PC-3 (cell line): ENCODE data around the gene PRR14L. TPM values are rescaled to one million over a fixed set of nuclear protein-coding genes. Genes with fewer than 3 reads are reported as not detected.

Experiments used
- ATAC-seq: fragments of 200-7000 bp; cut with Tn5 transposase; 2 replicates; pipeline ENCODE4 v1.9.1; 2020; ENCODE audit warnings: mild to moderate bottlenecking, moderate library complexity
- BruUV-seq: library from RNA; stranded (reverse); fragments of 400-500 nt; replicated peaks from 2 replicates; lab custom pipeline; 2021; lab: Mats Ljungman, UMichigan
- CTCF ChIA-PET: fragments of 300-600 bp; sonication (Branson Sonifier 250); formaldehyde crosslinking; loops from one replicate; lab custom pipeline; 2022; ENCODE audit warnings: antibody characterized with exemption; lab: Charles Lee
- POLR2A ChIA-PET: fragments of 300-600 bp; sonication (Branson Sonifier 250); formaldehyde crosslinking; loops from one replicate; lab custom pipeline; 2022; ENCODE audit warnings: antibody characterized with exemption; ENCODE audit not compliant: unreplicated experiment; lab: Charles Lee
- DNase-seq: peaks from one replicate; pipeline ENCODE4 v3.0.0-alpha.2; 2015
- H2AFZ ChIP-seq: fragments of 300-600 bp; sonication (generic); 2 replicates; pipeline ENCODE4 v1.6.0; 2016; ENCODE audit warnings: antibody characterized with exemption, low read length
- H3F3A ChIP-seq: fragments of 300-600 bp; sonication (generic); one replicate; pipeline ENCODE4 v1.6.0; 2017; ENCODE audit warnings: antibody characterized with exemption, low read length, control low read depth, mild to moderate bottlenecking; ENCODE audit not compliant: unreplicated experiment
- H3K27ac ChIP-seq: fragments of 300-600 bp; sonication (generic); 2 replicates; pipeline ENCODE4 v1.5.1; 2016; ENCODE audit warnings: mild to moderate bottlenecking, low read length
- H3K27me3 ChIP-seq: fragments of 300-600 bp; sonication (generic); 2 replicates; pipeline ENCODE4 v1.6.1; 2016; ENCODE audit warnings: low read length, mixed read lengths
- H3K36me3 ChIP-seq: fragments of 300-600 bp; sonication (generic); 2 replicates; pipeline ENCODE4 v1.6.1; 2016; ENCODE audit warnings: low read depth, mixed run types, low read length, mixed read lengths
- H3K4me1 ChIP-seq: fragments of 300-600 bp; sonication (generic); 2 replicates; pipeline ENCODE4 v1.5.1; 2016; ENCODE audit warnings: low read length; ENCODE audit not compliant: insufficient read depth
- H3K4me2 ChIP-seq: fragments of 300-600 bp; sonication (generic); 2 replicates; pipeline ENCODE4 v1.6.0; 2016; ENCODE audit warnings: low read length
- H3K4me3 ChIP-seq: fragments of 300-600 bp; sonication (generic); 2 replicates; pipeline ENCODE4 v1.5.1; 2016; ENCODE audit warnings: mild to moderate bottlenecking, low read length, mixed read lengths
- H3K79me2 ChIP-seq: fragments of 300-600 bp; sonication (generic); 2 replicates; pipeline ENCODE4 v1.6.1; 2017; ENCODE audit warnings: low read length, mixed read lengths
- H3K9ac ChIP-seq: fragments of 300-600 bp; sonication (generic); 2 replicates; pipeline ENCODE4 v1.6.0; 2016; ENCODE audit warnings: mild to moderate bottlenecking, low read length
- H3K9me2 ChIP-seq: fragments of 300-600 bp; sonication (generic); replicated peaks from 2 replicates; pipeline ENCODE4 v1.6.1; 2016; ENCODE audit warnings: mixed run types, low read length, mixed read lengths
- H3K9me3 ChIP-seq: fragments of 300-600 bp; sonication (generic); 2 replicates; pipeline ENCODE4 v1.6.1; 2016; ENCODE audit warnings: low read length, mixed read lengths
- H4K20me1 ChIP-seq: fragments of 300-600 bp; sonication (generic); 2 replicates; pipeline ENCODE4 v1.6.1; 2016; ENCODE audit warnings: low read length, mixed read lengths
- EZH2 ChIP-seq: fragments of 300-600 bp; sonication (generic); IDR thresholded peaks from one replicate; pipeline ENCODE4 v1.6.1; 2017; ENCODE audit warnings: antibody characterized with exemption, mild to moderate bottlenecking, low read length; ENCODE audit not compliant: unreplicated experiment
- EZH2phosphoT487 ChIP-seq: fragments of 300-600 bp; sonication (generic); IDR thresholded peaks from 2 replicates; pipeline ENCODE4 v1.6.1; 2018; ENCODE audit warnings: mild to moderate bottlenecking, antibody characterized with exemption, low read length, borderline replicate concordance
- intact Hi-C: fragments of 100-400 bp; cut with micrococcal nuclease; formaldehyde crosslinking; loops from 2 replicates; pipeline ENCODE4 v1.9.0; 2023
- total RNA-seq: library from RNA; depleted of rRNA; stranded (reverse); fragments of >200 nt; gene quantifications from 2 replicates; pipeline ENCODE4 v1.2.3, GENCODE V29; 2014
- TF ChIP-seq, protein P1 (sequence below): fragments of 300-600 bp; sonication (generic); conservative IDR thresholded peaks from 2 replicates; pipeline ENCODE4 v1.5.1; 2017; ENCODE audit warnings: antibody characterized with exemption, low read depth, mild to moderate bottlenecking, low read length

PRR14L gene
- total RNA-seq, 1 experiment from 2014 or later = 9.3 TPM

DNA sequence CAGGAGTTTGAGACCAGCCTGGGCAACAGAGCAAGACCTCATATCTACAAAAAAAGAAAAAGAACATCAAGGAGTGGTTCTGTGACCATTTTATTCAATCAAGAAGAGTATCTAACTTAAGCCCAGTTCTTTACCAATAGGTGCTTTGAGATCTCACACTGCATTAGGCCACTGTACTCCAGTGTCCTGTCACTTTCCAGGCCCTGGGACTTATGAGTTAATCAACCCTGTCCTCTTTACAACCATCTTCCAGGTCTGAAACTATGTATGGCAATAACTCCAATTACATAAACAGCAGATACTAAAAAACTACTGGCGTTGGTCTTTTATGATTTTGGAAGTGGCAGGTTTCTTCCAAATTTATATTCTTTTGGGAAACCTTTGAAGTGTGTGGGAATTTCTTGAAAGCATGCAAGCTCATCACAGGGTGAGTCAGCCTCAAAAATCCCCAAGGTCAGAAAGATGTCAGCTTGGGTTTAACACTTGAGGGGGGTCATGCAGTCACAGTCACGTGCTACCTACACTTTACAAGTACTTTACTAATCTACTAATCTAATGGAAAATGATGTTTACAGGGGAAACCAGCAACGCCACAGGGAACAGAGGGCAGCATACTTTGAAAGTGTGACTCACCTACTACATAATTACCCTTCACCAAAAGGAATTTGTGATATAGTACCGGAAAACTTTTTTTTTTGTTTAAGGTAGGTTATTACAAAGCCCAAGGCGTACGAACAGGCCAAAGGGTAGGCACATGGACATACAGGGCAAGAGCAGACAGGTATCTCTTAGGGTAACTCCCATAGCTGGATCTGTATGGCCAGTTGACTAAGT, 103.5 kb downstream of the PRR14L start:
- Histone ChIP-seq H3K4me3 (no peak overlapping the region), H3K9me2 (no peaks in the 10 kb centered on the region), H3K79me2 (peaks cover 54% of the 10 kb centered on the region), H3K9ac (peak overlapping the region; percentile 29), H3K27ac (peak overlapping the region; percentile 81), H3K27me3 (no peaks in the 10 kb centered on the region), H3K4me2 (peak overlapping the region; percentile 16), H3K9me3 (no peaks in the 10 kb centered on the region), H2AFZ (no peak overlapping the region), H3K4me1 (peaks cover 20% of the 10 kb centered on the region), H3K36me3 (peaks cover 8% of the 10 kb centered on the region), H4K20me1 (no peaks in the 10 kb centered on the region), H3F3A (peaks cover 6% of the 10 kb centered on the region)
- TSS peak; percentile 25 for BruUV-seq
- CTCF ChIA-PET = interaction anchor here (0.7 kb wide), 1 partner anchor 16 kb away, joined by 3 read pairs; the partner anchor contains the start of gene PISD
- intact Hi-C loops = no loop called here
- TF ChIP-seq EZH2phosphoT487 = no peak
- TF ChIP-seq, protein P1, sequence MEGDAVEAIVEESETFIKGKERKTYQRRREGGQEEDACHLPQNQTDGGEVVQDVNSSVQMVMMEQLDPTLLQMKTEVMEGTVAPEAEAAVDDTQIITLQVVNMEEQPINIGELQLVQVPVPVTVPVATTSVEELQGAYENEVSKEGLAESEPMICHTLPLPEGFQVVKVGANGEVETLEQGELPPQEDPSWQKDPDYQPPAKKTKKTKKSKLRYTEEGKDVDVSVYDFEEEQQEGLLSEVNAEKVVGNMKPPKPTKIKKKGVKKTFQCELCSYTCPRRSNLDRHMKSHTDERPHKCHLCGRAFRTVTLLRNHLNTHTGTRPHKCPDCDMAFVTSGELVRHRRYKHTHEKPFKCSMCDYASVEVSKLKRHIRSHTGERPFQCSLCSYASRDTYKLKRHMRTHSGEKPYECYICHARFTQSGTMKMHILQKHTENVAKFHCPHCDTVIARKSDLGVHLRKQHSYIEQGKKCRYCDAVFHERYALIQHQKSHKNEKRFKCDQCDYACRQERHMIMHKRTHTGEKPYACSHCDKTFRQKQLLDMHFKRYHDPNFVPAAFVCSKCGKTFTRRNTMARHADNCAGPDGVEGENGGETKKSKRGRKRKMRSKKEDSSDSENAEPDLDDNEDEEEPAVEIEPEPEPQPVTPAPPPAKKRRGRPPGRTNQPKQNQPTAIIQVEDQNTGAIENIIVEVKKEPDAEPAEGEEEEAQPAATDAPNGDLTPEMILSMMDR = no peak
- no peak for TF ChIP-seq EZH2
- ATAC-seq = peak; percentile 90
- POLR2A ChIA-PET = no interaction called here
- peak; percentile 72 for DNase-seq

DNA sequence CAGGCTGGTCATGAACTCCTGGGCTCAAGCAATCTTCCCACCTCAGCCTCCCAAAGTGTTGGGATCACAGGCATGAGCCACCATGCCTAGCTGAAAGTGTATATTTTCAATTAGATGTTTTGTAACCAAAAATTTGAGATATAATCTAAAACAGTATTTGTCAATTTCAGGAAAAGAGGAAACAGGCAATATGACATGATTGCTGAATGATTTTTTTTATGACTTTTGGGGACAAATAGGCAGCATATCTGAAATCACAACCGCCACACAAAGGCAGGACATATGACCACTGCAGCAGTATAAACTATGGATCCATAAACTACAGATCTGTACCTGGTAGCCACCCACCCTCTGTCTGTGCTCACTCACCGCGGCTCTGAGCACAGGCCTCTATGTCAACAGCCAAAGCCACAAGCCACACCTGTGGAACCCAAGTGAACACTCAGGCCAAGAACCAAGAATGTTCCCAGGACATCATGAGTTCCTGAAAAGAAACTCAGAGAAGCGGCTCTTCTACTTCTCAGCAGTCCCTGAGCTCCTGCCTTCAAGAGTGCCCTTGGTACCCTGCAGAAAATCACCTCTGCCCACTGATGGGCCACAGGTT, 110.4 kb downstream of the PRR14L start:
- Histone ChIP-seq H3F3A (no peaks in the 10 kb centered on the region), H3K27me3 (no peaks in the 10 kb centered on the region), H3K4me1 (no peaks in the 10 kb centered on the region), H4K20me1 (no peaks in the 10 kb centered on the region), H3K4me3 (no peak overlapping the region), H3K27ac (no peak overlapping the region), H3K9ac (no peak overlapping the region), H3K36me3 (no peaks in the 10 kb centered on the region), H3K79me2 (peaks cover 64% of the 10 kb centered on the region), H3K9me3 (no peaks in the 10 kb centered on the region), H3K9me2 (no peaks in the 10 kb centered on the region), H3K4me2 (no peak overlapping the region), H2AFZ (no peak overlapping the region)
- TF ChIP-seq EZH2phosphoT487 (no peak), EZH2 (no peak)
- TF ChIP-seq, protein P1 = no peak
- ChIA-PET POLR2A (no interaction called here), CTCF (interaction anchor here (0.6 kb wide), 1 partner anchor 228 kb away, joined by 3 read pairs; no protein-coding TSS in a partner anchor)
- DNase-seq (peak; percentile 38), ATAC-seq (peak; percentile 60)
- intact Hi-C loops = no loop called here
- BruUV-seq = no TSS peak
